Caco-2 (cell line): ENCODE results near the gene DLK1. TPM values are rescaled to one million over a fixed set of nuclear protein-coding genes. Genes with fewer than 3 reads are reported as not detected.

Experiments
- BruUV-seq: library from RNA; stranded (reverse); fragments of 400-500 nt; replicated peaks from 2 replicates; lab custom pipeline; 2021; lab: Mats Ljungman, UMichigan
- CTCF ChIA-PET: fragments of 300-600 bp; sonication (Branson Sonifier 250); formaldehyde crosslinking; loops from one replicate; lab custom pipeline; 2022; ENCODE audit warnings: antibody characterized with exemption; lab: Charles Lee
- POLR2A ChIA-PET: fragments of 300-600 bp; sonication (Branson Sonifier 250); formaldehyde crosslinking; loops from one replicate; lab custom pipeline; 2022; ENCODE audit warnings: antibody characterized with exemption; lab: Charles Lee
- DNase-seq, 2 experiments: peaks; one replicate each; pipeline versions ENCODE4 v3.0.0 to v3.0.0-alpha.2; 2020 to 2022
- H3K27me3 ChIP-seq: replicated peaks from 2 replicates; pipeline ENCODE4 v1.6.0; 2011; ENCODE audit warnings: low read length; ENCODE audit not compliant: control insufficient read depth, insufficient read depth
- H3K36me3 ChIP-seq: 2 replicates; pipeline ENCODE4 v1.5.1; 2011; ENCODE audit warnings: low read length; ENCODE audit not compliant: control insufficient read depth, insufficient read depth
- H3K4me1 ChIP-seq: fragments of 250-450 bp; sonication (Bioruptor Pico); 2 replicates; pipeline ENCODE4 v1.5.1; 2020; ENCODE audit warnings: mild to moderate bottlenecking
- H3K4me3 ChIP-seq: 2 replicates; pipeline ENCODE4 v1.5.1; 2011; ENCODE audit warnings: low read depth, mild to moderate bottlenecking, control low read depth, low read length
- H3K9me3 ChIP-seq: fragments of 250-450 bp; sonication (Bioruptor Pico); 2 replicates; pipeline ENCODE4 v1.5.1; 2020; ENCODE audit warnings: mild to moderate bottlenecking, moderate library complexity
- H3K27ac Mint-ChIP-seq: one replicate; pipeline ENCODE4 v1.8.0; 2022; ENCODE audit warnings: mixed read lengths; ENCODE audit not compliant: unreplicated experiment
- H3K27me3 Mint-ChIP-seq: one replicate; pipeline ENCODE4 v1.8.0; 2022; ENCODE audit warnings: mixed read lengths; ENCODE audit not compliant: insufficient read depth, unreplicated experiment
- H3K36me3 Mint-ChIP-seq: one replicate; pipeline ENCODE4 v1.8.0; 2022; ENCODE audit warnings: mild to moderate bottlenecking, mixed read lengths; ENCODE audit not compliant: insufficient read depth, unreplicated experiment
- H3K4me1 Mint-ChIP-seq: one replicate; pipeline ENCODE4 v1.8.0; 2022; ENCODE audit warnings: low read depth, mixed read lengths; ENCODE audit not compliant: unreplicated experiment
- H3K4me3 Mint-ChIP-seq: one replicate; pipeline ENCODE4 v1.8.0; 2022; ENCODE audit warnings: mild to moderate bottlenecking, moderate library complexity, mixed read lengths; ENCODE audit not compliant: unreplicated experiment
- H3K9me3 Mint-ChIP-seq: one replicate; pipeline ENCODE4 v1.8.0; 2022; ENCODE audit warnings: mixed read lengths; ENCODE audit not compliant: unreplicated experiment
- intact Hi-C: fragments of 100-400 bp; cut with micrococcal nuclease; formaldehyde crosslinking; loops from one replicate; pipeline ENCODE4 v1.10.0; 2022; ENCODE audit not compliant: unreplicated experiment
- total RNA-seq: library from RNA; stranded (reverse); gene quantifications from 2 replicates; pipeline ENCODE4 v1.2.3, GENCODE V29; 2022
- TF ChIP-seq, protein P1 (sequence below), 2 experiments: fragments of 200-600 bp in 1 of 2; IDR thresholded peaks; 1 replicate in 1 of 2; 2 replicates in 1 of 2; pipeline versions ENCODE4 v1.5.1 to v1.8.0; 2011 to 2022; ENCODE audit warnings: antibody characterized with exemption in 1 of 2, control low read depth in 1 of 2, inconsistent platforms in 1 of 2, low read depth in 1 of 2, low read length in 1 of 2, mild to moderate bottlenecking in 1 of 2, moderate library complexity in 1 of 2; ENCODE audit not compliant: insufficient read depth in 1 of 2, severe bottlenecking in 1 of 2, unreplicated experiment in 1 of 2

Gene DLK1
- total RNA-seq, 1 experiment from 2014 or later = not detected

- no peaks in the 10 kb centered on the region for H3K36me3 Mint-ChIP-seq
- intact Hi-C loops = no loop called here
- no TSS peak for BruUV-seq
- TF ChIP-seq, protein P1, sequence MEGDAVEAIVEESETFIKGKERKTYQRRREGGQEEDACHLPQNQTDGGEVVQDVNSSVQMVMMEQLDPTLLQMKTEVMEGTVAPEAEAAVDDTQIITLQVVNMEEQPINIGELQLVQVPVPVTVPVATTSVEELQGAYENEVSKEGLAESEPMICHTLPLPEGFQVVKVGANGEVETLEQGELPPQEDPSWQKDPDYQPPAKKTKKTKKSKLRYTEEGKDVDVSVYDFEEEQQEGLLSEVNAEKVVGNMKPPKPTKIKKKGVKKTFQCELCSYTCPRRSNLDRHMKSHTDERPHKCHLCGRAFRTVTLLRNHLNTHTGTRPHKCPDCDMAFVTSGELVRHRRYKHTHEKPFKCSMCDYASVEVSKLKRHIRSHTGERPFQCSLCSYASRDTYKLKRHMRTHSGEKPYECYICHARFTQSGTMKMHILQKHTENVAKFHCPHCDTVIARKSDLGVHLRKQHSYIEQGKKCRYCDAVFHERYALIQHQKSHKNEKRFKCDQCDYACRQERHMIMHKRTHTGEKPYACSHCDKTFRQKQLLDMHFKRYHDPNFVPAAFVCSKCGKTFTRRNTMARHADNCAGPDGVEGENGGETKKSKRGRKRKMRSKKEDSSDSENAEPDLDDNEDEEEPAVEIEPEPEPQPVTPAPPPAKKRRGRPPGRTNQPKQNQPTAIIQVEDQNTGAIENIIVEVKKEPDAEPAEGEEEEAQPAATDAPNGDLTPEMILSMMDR (IDR thresholded peaks at IDR 0.05; ENCODE audit: insufficient read depth in 1 of 2, low read depth in 1 of 2, low read length in 1 of 2, severe bottlenecking in 1 of 2, unreplicated experiment in 1 of 2) = no peak
- DNase-seq = no peak
- Histone ChIP-seq H3K4me3 (no peak overlapping the region), H3K27me3 (no peaks in the 10 kb centered on the region), H3K4me1 (no peaks in the 10 kb centered on the region), H3K9me3 (no peaks in the 10 kb centered on the region), H3K36me3 (no peaks in the 10 kb centered on the region)
- H3K4me3 Mint-ChIP-seq = no peak overlapping the region
- peaks cover 12% of the 10 kb centered on the region for H3K4me1 Mint-ChIP-seq
- peaks cover 5% of the 10 kb centered on the region for H3K27me3 Mint-ChIP-seq
- no peak overlapping the region for H3K27ac Mint-ChIP-seq
- POLR2A ChIA-PET = no interaction called here
- CTCF ChIA-PET = interaction anchor here (0.6 kb wide), 1 partner anchor 1991 kb away, joined by 4 read pairs; no protein-coding TSS in a partner anchor
- H3K9me3 Mint-ChIP-seq = no peaks in the 10 kb centered on the region
These were observed 31.9 kb upstream of the DLK1 start for GRCh38 chr14:100694579-100695422.

DNA sequence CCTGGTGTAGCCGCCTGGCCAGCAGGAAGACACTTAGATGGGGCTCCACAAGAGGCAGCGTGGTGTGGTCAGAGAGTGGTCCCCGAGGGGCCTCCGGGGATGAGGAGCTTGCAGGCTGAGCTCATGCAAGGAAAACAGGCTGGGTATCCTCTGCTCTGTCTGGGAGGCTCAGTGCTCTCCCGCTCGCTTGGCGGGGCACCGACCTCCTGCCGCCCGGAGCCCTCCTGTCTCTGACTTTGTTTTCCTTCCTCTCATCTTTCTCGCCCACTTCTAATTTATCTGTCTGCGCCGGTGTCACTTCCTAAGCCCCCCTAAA is 31.3 kb upstream of the DLK1 start:
- no peak overlapping the region for H3K4me3 Mint-ChIP-seq
- H3K9me3 ChIP-seq = no peaks in the 10 kb centered on the region

DNA sequence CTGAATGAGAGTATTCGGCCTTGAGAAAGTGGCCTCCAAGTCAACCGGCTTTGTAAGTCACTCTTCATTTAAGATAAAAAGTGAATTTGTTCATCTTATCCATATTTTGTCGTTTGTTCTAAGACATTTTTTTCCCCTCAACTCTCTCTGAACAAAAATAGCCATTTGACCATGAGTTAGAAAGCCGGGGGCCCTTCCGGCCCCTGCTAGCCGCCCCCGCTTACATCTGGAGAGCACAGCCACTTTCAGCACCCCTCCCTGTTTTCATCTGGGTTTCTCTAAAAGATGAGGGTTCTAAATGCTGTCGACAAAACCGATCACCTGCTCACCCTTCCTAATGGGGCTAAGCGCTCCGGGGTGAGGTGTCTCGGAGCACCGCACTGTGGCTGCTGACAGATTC is 30.7 kb upstream of the DLK1 start:
- H3K27me3 Mint-ChIP-seq = peaks cover 5% of the 10 kb centered on the region
- H3K4me3 ChIP-seq = no peak overlapping the region
- H3K27me3 ChIP-seq = no peaks in the 10 kb centered on the region
- no peaks in the 10 kb centered on the region for H3K9me3 ChIP-seq
- TF ChIP-seq, protein P1 (IDR thresholded peaks at IDR 0.05; ENCODE audit: insufficient read depth in 1 of 2, low read depth in 1 of 2, low read length in 1 of 2, severe bottlenecking in 1 of 2, unreplicated experiment in 1 of 2) = no peak
- peaks cover 12% of the 10 kb centered on the region for H3K4me1 Mint-ChIP-seq
- ChIA-PET CTCF (no interaction called here), POLR2A (no interaction called here)
- DNase-seq = no peak
- H3K4me1 ChIP-seq = no peaks in the 10 kb centered on the region
- no peak overlapping the region for H3K4me3 Mint-ChIP-seq
- BruUV-seq = no TSS peak
- no peaks in the 10 kb centered on the region for H3K36me3 Mint-ChIP-seq
- no peaks in the 10 kb centered on the region for H3K9me3 Mint-ChIP-seq
- intact Hi-C loops = no loop called here
- no peak overlapping the region for H3K27ac Mint-ChIP-seq
- no peaks in the 10 kb centered on the region for H3K36me3 ChIP-seq

More for the DNA sequence above, 31.3 kb upstream of the DLK1 start:
- no peak for DNase-seq
- no peaks in the 10 kb centered on the region for H3K9me3 Mint-ChIP-seq
- Histone ChIP-seq H3K36me3 (no peaks in the 10 kb centered on the region), H3K27me3 (no peaks in the 10 kb centered on the region), H3K4me1 (no peaks in the 10 kb centered on the region), H3K4me3 (no peak overlapping the region)
- no peaks in the 10 kb centered on the region for H3K36me3 Mint-ChIP-seq
- ChIA-PET CTCF (no interaction called here), POLR2A (no interaction called here)
- TF ChIP-seq, protein P1 (IDR thresholded peaks at IDR 0.05; ENCODE audit: insufficient read depth in 1 of 2, low read depth in 1 of 2, low read length in 1 of 2, severe bottlenecking in 1 of 2, unreplicated experiment in 1 of 2) = no peak
- peaks cover 12% of the 10 kb centered on the region for H3K4me1 Mint-ChIP-seq
- no peak overlapping the region for H3K27ac Mint-ChIP-seq
- H3K27me3 Mint-ChIP-seq = peaks cover 5% of the 10 kb centered on the region
- no TSS peak for BruUV-seq
- intact Hi-C loops = no loop called here
